GM12801 (cell line): Measurements from ENCODE around the gene GAA.

Experiments used
- CTCF ChIP-seq: IDR thresholded peaks from one replicate; pipeline ENCODE4 v1.5.1; 2011; ENCODE audit warnings: control low read depth; ENCODE audit not compliant: insufficient read length; ENCODE audit errors: extremely low read depth

GAA gene

GRCh38 chr17:80063830-80064585, 37.4 kb upstream of the GAA start:
- TF ChIP-seq CTCF: no peak

GRCh38 chr17:80064696-80065095, 36.7 kb upstream of the GAA start:
- no peak for TF ChIP-seq CTCF

GRCh38 chr17:80065478-80066170, 35.8 kb upstream of the GAA start:
- TF ChIP-seq CTCF: no peak

GRCh38 chr17:80067393-80067986, 33.9 kb upstream of the GAA start:
- no peak for TF ChIP-seq CTCF

- no peak for TF ChIP-seq CTCF
These were observed 32.8 kb upstream of the GAA start for GRCh38 chr17:80068301-80069222.

- TF ChIP-seq CTCF: no peak
These were observed 30.8 kb upstream of the GAA start for GRCh38 chr17:80070375-80071115.
